Transverse colon (tissue), 4 donors: ENCODE measurements around the gene DNAL1. TPM values are rescaled to one million over a fixed set of nuclear protein-coding genes. Genes with fewer than 3 reads are reported as not detected.
"Not testable (repeated sequence)": the region's sequence is repeated elsewhere in the genome, so short reads cannot be mapped to it uniquely, and the experiment has no call there.

Experiments
- DNase-seq: peaks from one replicate; pipeline ENCODE4 v3.0.0-alpha.2; 2019
- H3K27ac ChIP-seq, 4 donors: fragments of 200-600 bp; sonication (generic); 2 replicates each; pipeline ENCODE4 v1.5.1; 2016 to 2018; ENCODE audit warnings: inconsistent platforms in 4 of 4
- H3K27me3 ChIP-seq: fragments of 200-600 bp; sonication (generic); 2 replicates; pipeline ENCODE4 v1.5.1; 2017; ENCODE audit warnings: inconsistent platforms
- H3K36me3 ChIP-seq, 4 donors: fragments of 200-600 bp; sonication (generic); 2 replicates each; pipeline ENCODE4 v1.5.1; 2017 to 2019; ENCODE audit warnings: inconsistent platforms in 4 of 4
- H3K4me1 ChIP-seq, 4 donors: fragments of 200-600 bp; sonication (generic); 2 replicates each; pipeline ENCODE4 v1.5.1; 2017 to 2020; ENCODE audit warnings: inconsistent platforms in 4 of 4
- H3K4me3 ChIP-seq, 4 donors: fragments of 200-600 bp; sonication (generic); 1 replicate in 1 of 4; 2 replicates in 3 of 4; pipeline versions ENCODE4 v1.5.1 to v1.6.1; 2017 to 2019; ENCODE audit warnings: inconsistent platforms in 4 of 4
- H3K9me3 ChIP-seq, 2 donors: fragments of 200-600 bp; sonication (generic); 2 replicates each; pipeline ENCODE4 v1.5.1; 2017 to 2019; ENCODE audit warnings: inconsistent platforms in 2 of 2
- EP300 ChIP-seq: sonication (generic); formaldehyde crosslinking; IDR thresholded peaks from one replicate; pipeline ENCODE4 v1.6.1; 2017; ENCODE audit warnings: antibody characterized with exemption, low read depth
- POLR2A ChIP-seq: fragments of 450-650 bp; IDR thresholded peaks from one replicate; pipeline ENCODE4 v1.6.1; 2016; ENCODE audit warnings: antibody characterized with exemption, mild to moderate bottlenecking, moderate library complexity
- POLR2AphosphoS5 ChIP-seq, 3 donors: sonication (generic); formaldehyde crosslinking; IDR thresholded peaks; one replicate each; pipeline ENCODE4 v1.6.1; 2016; ENCODE audit warnings: antibody characterized with exemption in 3 of 3
- WGBS, 2 donors: methylation state at CpG; one replicate each; pipeline ENCODE4 v1.1.5; 2018; ENCODE audit warnings: low coverage in 1 of 2; 5-methylcytosine and 5-hydroxymethylcytosine counted together
- in situ Hi-C, 4 donors: fragments of 200-750 bp; cut with MboI; loops; one replicate each; pipeline versions ENCODE4 v1.15.0 to v1.15.1; 2017; ENCODE audit warnings: low sequenced_read_pairs in 3 of 4, low pct_ligation_motif_present in 1 of 4, low pct_unique_long_range_greater_than_20kb in 1 of 4
- intact Hi-C: fragments of 100-400 bp; cut with DNase I; formaldehyde crosslinking; loops from one replicate; pipeline ENCODE4 v1.15.1; 2023; ENCODE audit warnings: low total_unique reads
- total RNA-seq, 4 donors: library from RNA; depleted of rRNA; stranded (reverse); fragments of >200 nt; gene quantifications; one replicate each; pipeline ENCODE4 v1.1.0, GENCODE V29; 2016
- TF ChIP-seq, protein P1 (sequence below), 5 experiments: fragments of 200-600 bp in 3 of 5; fragments of 450-650 bp in 2 of 5; sonication (generic) in 3 of 5; IDR thresholded peaks; 1 replicate in 2 of 5; 2 replicates in 3 of 5; pipeline ENCODE4 v1.5.1; 2016 to 2017; ENCODE audit warnings: antibody characterized with exemption in 5 of 5, inconsistent platforms in 3 of 5, mild to moderate bottlenecking in 2 of 5, moderate library complexity in 1 of 5

The DNAL1 gene
- total RNA-seq, 4 donors from 2014 or later, result 0.80 to 6.3 (median 2.9) TPM

DNA sequence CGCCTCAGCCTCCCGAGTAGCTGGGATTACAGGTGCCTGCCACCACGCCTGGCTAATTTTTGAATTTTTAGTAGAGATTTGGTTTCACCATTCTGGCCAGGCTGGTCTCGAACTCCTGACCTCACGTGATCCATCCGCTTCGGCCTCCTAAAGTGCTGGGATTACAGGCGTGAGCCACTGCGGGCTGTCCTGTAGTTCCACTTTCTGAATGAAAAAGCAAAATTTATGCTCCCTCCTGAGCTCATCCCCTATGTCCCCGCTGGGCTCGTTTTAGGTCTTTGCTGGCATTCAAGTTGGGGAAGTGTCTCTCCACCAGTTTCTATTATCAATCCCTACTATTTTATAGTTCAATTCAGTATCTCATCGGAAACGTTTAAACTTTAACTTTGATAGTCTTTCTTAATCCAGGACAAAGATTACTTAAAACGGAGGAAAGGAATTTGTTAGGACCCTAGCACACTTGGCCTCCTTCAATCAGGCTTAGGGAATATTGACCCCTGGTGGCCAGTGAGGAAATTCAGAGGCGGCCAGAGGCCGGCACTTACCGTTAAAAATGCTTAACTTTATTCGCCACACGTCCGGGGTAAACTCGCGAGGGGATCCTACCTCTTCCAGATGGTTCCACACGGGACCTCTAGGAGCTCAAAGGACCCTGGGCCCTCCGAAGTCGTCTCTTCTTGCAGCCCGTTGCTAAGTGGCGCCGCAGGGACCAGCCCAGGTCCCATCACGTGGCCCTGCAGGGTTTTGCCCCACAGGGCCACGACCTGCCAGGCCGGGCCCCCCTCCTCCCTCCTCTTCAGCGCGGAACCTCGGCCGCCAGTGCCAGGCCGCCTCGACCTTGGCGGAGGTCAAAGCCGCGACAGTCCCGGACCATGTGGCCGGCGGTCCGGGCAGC, 11.4 kb upstream of the DNAL1 start:
- H3K27ac ChIP-seq, result peak overlapping the region; percentile 26 to 41 (median 30)
- peaks cover 4 to 16% (median 11%) of the 10 kb centered on the region in 4 donors for H3K4me1 ChIP-seq
- in situ Hi-C loops (loop anchor here (5.0 to 25.0 kb wide), 4 partner anchors 121 to 136 kb away; no protein-coding TSS in a partner anchor), intact Hi-C loops (loop anchor here (5.0 kb wide), 1 partner anchor 126 kb away; no protein-coding TSS in a partner anchor)
- no peak for TF ChIP-seq POLR2AphosphoS5 (IDR thresholded peaks at IDR 0.05)
- no peak for TF ChIP-seq POLR2A
- no peak for TF ChIP-seq EP300
- TF ChIP-seq, protein P1, sequence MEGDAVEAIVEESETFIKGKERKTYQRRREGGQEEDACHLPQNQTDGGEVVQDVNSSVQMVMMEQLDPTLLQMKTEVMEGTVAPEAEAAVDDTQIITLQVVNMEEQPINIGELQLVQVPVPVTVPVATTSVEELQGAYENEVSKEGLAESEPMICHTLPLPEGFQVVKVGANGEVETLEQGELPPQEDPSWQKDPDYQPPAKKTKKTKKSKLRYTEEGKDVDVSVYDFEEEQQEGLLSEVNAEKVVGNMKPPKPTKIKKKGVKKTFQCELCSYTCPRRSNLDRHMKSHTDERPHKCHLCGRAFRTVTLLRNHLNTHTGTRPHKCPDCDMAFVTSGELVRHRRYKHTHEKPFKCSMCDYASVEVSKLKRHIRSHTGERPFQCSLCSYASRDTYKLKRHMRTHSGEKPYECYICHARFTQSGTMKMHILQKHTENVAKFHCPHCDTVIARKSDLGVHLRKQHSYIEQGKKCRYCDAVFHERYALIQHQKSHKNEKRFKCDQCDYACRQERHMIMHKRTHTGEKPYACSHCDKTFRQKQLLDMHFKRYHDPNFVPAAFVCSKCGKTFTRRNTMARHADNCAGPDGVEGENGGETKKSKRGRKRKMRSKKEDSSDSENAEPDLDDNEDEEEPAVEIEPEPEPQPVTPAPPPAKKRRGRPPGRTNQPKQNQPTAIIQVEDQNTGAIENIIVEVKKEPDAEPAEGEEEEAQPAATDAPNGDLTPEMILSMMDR (IDR thresholded peaks at IDR 0.05), result peak; percentile 84 to 96 (median 87)
- no peaks in the 10 kb centered on the region for H3K9me3 ChIP-seq
- 0 to 20% methylated on average over 4 to 30 of the region's 44 CpGs for WGBS, 2 donors
- no peaks in the 10 kb centered on the region for H3K36me3 ChIP-seq
- H3K4me3 ChIP-seq, result peak overlapping the region; percentile 13 to 74 (median 48)
- no peaks in the 10 kb centered on the region for H3K27me3 ChIP-seq
- peak; percentile 69 for DNase-seq

DNA sequence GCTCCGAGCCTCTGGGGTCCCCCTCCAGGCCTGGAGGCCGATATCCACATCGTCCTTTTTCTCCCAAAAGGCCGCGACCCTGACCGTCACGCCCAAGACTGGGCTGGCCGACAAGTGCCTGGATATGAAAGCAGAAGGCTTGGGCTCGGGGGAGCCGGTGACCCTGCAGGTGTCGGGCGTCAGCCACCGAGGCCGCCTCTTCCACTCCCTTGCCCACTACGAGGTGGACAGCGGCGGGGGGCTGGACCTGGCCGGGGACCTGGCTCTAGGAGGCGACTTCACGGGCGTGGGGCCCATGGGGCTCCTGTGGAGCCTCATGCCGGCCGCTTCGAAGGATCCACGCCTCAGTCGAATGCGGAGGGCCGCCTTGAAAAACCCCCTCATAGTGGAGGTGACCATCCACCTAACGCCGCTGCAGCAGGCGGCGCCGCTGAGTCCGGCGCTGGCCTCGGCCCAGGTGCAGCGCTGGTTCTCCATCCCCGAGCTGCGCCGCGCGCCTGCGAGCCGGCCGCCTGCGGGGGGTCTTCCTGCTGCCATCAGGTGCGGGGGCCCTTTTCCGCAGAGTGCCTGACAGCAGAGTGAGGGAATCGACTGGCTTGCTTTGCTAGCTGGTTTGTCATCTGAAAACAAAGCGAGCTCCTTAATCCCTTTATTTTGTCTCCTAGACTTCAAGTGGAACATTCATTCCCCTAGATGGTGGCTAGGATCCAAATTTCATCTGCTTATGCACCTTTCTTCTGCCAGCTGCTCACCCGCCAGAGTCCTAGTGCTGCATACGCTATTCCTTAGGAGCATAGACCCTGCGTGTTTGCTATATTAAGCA, 10.6 kb upstream of the DNAL1 start:
- intact Hi-C loops, result loop anchor here (5.0 kb wide), 1 partner anchor 127 kb away; no protein-coding TSS in a partner anchor
- Histone ChIP-seq H3K27ac (peak overlapping the region; percentile 26 to 41 (median 30)), H3K4me3 (peak overlapping the region; percentile 13 to 74 (median 48))

DNA sequence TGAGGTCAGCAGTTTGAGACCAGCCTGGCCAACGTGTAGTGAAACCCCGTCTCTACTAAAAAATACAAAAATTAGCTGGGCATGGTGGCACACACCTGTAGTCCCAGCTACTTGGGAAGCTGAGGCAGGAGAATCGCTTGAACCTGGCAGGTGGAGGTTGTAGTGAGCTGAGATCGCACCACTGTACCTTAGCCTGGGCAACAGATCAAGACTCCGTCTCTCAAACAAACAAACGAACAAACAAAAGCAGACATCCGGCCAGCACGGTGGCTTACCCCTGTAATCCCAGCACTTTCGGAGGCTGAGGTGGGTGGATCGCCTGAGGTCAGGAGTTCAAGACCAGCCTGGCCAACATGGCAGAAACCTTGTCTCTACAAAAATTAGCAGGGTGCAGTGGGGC, 8.4 kb upstream of the DNAL1 start:
- H3K27ac ChIP-seq, H3K36me3 ChIP-seq, intact Hi-C loops, DNase-seq, H3K9me3 ChIP-seq, H3K4me3 ChIP-seq, H3K27me3 ChIP-seq: not testable (repeated sequence)
- in situ Hi-C loops, result loop anchor here in 2 of 4 donors (10.0 to 25.0 kb wide), 2 partner anchors 124 to 132 kb away; no protein-coding TSS in a partner anchor
- WGBS, 2 donors, result 88% methylated on average over 10 of the region's 10 CpGs; no CpG with 5 or more reads in 1 of the 2 donors
- peaks cover 4 to 16% (median 11%) of the 10 kb centered on the region in 4 donors for H3K4me1 ChIP-seq

More for the DNA sequence above, 10.6 kb upstream of the DNAL1 start:
- Histone ChIP-seq H3K36me3 (no peaks in the 10 kb centered on the region), H3K4me1 (peaks cover 4 to 16% (median 11%) of the 10 kb centered on the region in 4 donors), H3K27me3 (no peaks in the 10 kb centered on the region), H3K9me3 (no peaks in the 10 kb centered on the region)
- 17 to 67% methylated on average over 4 to 25 of the region's 53 CpGs for WGBS, 2 donors
- in situ Hi-C loops, result loop anchor here (5.0 to 25.0 kb wide), 4 partner anchors 122 to 137 kb away; no protein-coding TSS in a partner anchor
- peak; percentile 55 for DNase-seq
- TF ChIP-seq POLR2AphosphoS5 (IDR thresholded peaks at IDR 0.05) (no peak), POLR2A (no peak), EP300 (no peak)
- TF ChIP-seq, protein P1 (IDR thresholded peaks at IDR 0.05), result peak in 4 of 5 experiments; percentile 24 to 42 (median 30)

DNA sequence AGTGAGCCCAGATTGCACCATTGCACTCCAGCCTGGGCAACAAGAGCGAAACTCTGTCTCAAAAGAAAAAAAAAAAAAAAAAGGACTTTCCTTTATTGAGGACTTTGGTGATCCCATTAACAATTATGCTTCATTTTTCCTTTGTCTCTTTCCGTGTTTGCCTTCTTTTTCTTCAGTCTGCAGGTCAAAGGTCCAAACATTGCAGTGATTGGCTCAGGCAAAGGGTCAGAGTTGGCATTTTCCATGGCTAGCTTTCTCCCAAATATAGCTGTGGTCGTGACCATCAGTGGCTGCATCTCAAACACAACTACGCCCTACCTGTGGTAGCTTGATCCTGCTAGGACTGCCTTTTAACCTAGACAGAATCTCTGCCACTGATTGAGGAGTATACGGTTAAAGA, 7.0 kb upstream of the DNAL1 start:
- in situ Hi-C loops (loop anchor here in 2 of 4 donors (10.0 to 25.0 kb wide), 2 partner anchors 126 to 133 kb away; no protein-coding TSS in a partner anchor), intact Hi-C loops (no loop called here)
- WGBS, 2 donors, result 72 to 76% methylated on average over 4 to 5 of the region's 5 CpGs
- TF ChIP-seq, protein P1 (IDR thresholded peaks at IDR 0.05), result no peak
- TF ChIP-seq POLR2AphosphoS5 (IDR thresholded peaks at IDR 0.05) (no peak), EP300 (no peak), POLR2A (no peak)
- Histone ChIP-seq H3K27ac (no peak overlapping the region), H3K36me3 (no peaks in the 10 kb centered on the region), H3K4me3 (no peak overlapping the region), H3K9me3 (no peaks in the 10 kb centered on the region), H3K4me1 (peaks cover 4 to 15% (median 11%) of the 10 kb centered on the region in 4 donors), H3K27me3 (no peaks in the 10 kb centered on the region)
- DNase-seq, result no peak
